ENCODE results near the gene PLA2G6. TPM values are rescaled to one million over a fixed set of nuclear protein-coding genes. Genes with fewer than 3 reads are reported as not detected.
A peak's percentile ranks its signal among the peaks of the same experiment; 100 is the strongest.

PLA2G6 gene
- total RNA-seq, 2 donors from 2014 or later = 60.6 to 60.7 TPM

DNA sequence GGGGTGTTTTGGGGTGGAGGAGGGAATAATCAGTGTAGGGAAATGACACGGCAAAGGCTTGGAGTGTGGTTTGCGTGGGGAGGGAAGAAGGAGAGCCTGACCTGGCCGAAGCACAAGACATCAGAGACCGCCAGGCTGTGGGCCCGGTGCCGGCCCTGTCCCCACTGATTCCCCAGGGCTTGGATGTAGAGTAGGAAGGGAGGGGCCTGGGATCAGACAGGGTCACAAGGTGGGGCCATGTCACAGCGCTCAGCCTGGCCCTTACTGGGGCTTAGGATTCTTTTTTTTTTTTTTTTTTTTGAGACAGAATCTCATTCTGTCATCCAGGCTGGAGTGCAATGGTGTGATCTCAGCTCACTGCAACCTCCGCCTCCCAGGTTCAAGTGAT is 114.6 kb downstream of the PLA2G6 start:
- Mint-ChIP-seq H3K9me3 (no peaks in the 10 kb centered on the region), H3K4me3 (no peak overlapping the region), H3K27me3 (ENCODE audit: insufficient read depth) (no peaks in the 10 kb centered on the region), H3K4me1 (no peaks in the 10 kb centered on the region), H3K27ac (peak overlapping the region; percentile 27), H3K36me3 (ENCODE audit: low read depth) (peaks cover 51% of the 10 kb centered on the region)
- no peaks in the 10 kb centered on the region for H3K27me3 ChIP-seq (ENCODE audit: control insufficient read depth, insufficient read depth, low read length, poor library complexity, severe bottlenecking)
- no peak for DNase-seq
- no peak overlapping the region for H3K9ac ChIP-seq (ENCODE audit: extremely low read depth, low read length, poor library complexity, severe bottlenecking)
- no peak overlapping the region for H3K4me3 ChIP-seq (ENCODE audit: low read length)
- H3K4me1 ChIP-seq (ENCODE audit: control insufficient read depth, insufficient read depth, low read length) = no peaks in the 10 kb centered on the region
- H3K36me3 ChIP-seq (ENCODE audit: control insufficient read depth, insufficient read depth, low read length) = peaks cover 41% of the 10 kb centered on the region
- H3K9me3 ChIP-seq (ENCODE audit: control insufficient read depth, low read length) = no peaks in the 10 kb centered on the region
- H3K27ac ChIP-seq (ENCODE audit: low read depth, low read length) = no peak overlapping the region
- WGBS, 2 experiments (ENCODE audit: insufficient coverage in 1 of 2, insufficient read length in 1 of 2) = 40 to 94% methylated on average over 1 to 8 of the region's 8 CpGs
- TF ChIP-seq CTCF (conservative IDR thresholded peaks at IDR 0.05) = no peak

DNA sequence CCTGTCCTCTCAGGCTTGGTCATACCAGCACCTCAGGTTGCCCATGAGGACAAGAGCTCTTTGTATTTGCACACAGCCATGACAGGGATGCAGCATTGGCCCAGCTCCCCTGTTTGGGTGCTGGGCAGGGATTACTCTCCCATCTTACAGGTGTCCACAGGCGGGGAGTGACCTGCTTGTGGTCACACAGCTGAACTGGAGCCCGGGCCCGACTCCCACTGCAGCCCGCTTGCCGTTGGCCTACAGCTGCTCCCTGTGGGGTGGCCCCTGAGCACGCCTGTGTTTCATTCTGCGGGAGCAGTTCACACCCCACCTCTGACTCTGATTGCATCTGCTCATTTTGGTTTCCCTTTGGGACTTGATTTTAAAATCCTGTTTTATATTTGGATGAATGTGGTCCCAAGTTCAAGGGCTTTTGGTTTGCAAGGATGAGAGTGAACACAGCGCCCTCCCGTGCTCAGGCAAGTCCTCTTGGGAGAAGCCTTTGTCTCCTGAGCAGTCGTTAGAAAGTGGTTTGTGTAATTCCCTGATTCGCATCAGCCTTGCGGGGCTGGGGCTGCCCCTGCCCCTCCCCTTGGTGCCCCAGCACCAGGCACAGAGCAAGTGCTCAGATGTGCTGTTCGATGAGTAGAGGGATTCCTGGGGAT is 115.1 kb downstream of the PLA2G6 start:
- Mint-ChIP-seq H3K27me3 (ENCODE audit: insufficient read depth) (no peaks in the 10 kb centered on the region), H3K36me3 (ENCODE audit: low read depth) (peaks cover 54% of the 10 kb centered on the region), H3K4me1 (no peaks in the 10 kb centered on the region), H3K4me3 (no peak overlapping the region), H3K9me3 (no peaks in the 10 kb centered on the region), H3K27ac (peak overlapping the region; percentile 27)
- WGBS, 2 experiments (ENCODE audit: insufficient coverage in 1 of 2, insufficient read length in 1 of 2) = 94 to 95% methylated on average over 7 to 13 of the region's 13 CpGs
- no peak overlapping the region for H3K9ac ChIP-seq (ENCODE audit: extremely low read depth, low read length, poor library complexity, severe bottlenecking)
- H3K9me3 ChIP-seq (ENCODE audit: control insufficient read depth, low read length) = no peaks in the 10 kb centered on the region
- peaks cover 41% of the 10 kb centered on the region for H3K36me3 ChIP-seq (ENCODE audit: control insufficient read depth, insufficient read depth, low read length)
- H3K4me1 ChIP-seq (ENCODE audit: control insufficient read depth, insufficient read depth, low read length) = no peaks in the 10 kb centered on the region
- TF ChIP-seq CTCF (conservative IDR thresholded peaks at IDR 0.05) = no peak
- no peaks in the 10 kb centered on the region for H3K27me3 ChIP-seq (ENCODE audit: control insufficient read depth, insufficient read depth, low read length, poor library complexity, severe bottlenecking)
- H3K4me3 ChIP-seq (ENCODE audit: low read length) = no peak overlapping the region
- no peak for DNase-seq
- H3K27ac ChIP-seq (ENCODE audit: low read depth, low read length) = no peak overlapping the region

- Histone ChIP-seq H3K36me3 (ENCODE audit: control insufficient read depth, insufficient read depth, low read length) (peaks cover 44% of the 10 kb centered on the region), H3K4me3 (ENCODE audit: low read length) (no peak overlapping the region), H3K9me3 (ENCODE audit: control insufficient read depth, low read length) (no peaks in the 10 kb centered on the region), H3K4me1 (ENCODE audit: control insufficient read depth, insufficient read depth, low read length) (no peaks in the 10 kb centered on the region), H3K27me3 (ENCODE audit: control insufficient read depth, insufficient read depth, low read length, poor library complexity, severe bottlenecking) (no peaks in the 10 kb centered on the region), H3K27ac (ENCODE audit: low read depth, low read length) (no peak overlapping the region), H3K9ac (ENCODE audit: extremely low read depth, low read length, poor library complexity, severe bottlenecking) (no peak overlapping the region)
- no peak for TF ChIP-seq CTCF (conservative IDR thresholded peaks at IDR 0.05)
- no peak overlapping the region for H3K4me3 Mint-ChIP-seq
- H3K27me3 Mint-ChIP-seq (ENCODE audit: insufficient read depth) = no peaks in the 10 kb centered on the region
- no peaks in the 10 kb centered on the region for H3K4me1 Mint-ChIP-seq
- no peak for DNase-seq
- H3K9me3 Mint-ChIP-seq = no peaks in the 10 kb centered on the region
- no peak overlapping the region for H3K27ac Mint-ChIP-seq
- 95 to 96% methylated on average over 7 to 8 of the region's 8 CpGs for WGBS, 2 experiments (ENCODE audit: insufficient coverage in 1 of 2, insufficient read length in 1 of 2)
- peaks cover 57% of the 10 kb centered on the region for H3K36me3 Mint-ChIP-seq (ENCODE audit: low read depth)
These were observed 116.1 kb downstream of the PLA2G6 start for GRCh38 chr22:38065539-38065938.
